GM06990 (cell line): ENCODE measurements around the gene CKM.
"Not testable (repeated sequence)": the region's sequence is repeated elsewhere in the genome, so short reads cannot be mapped to it uniquely, and the experiment has no call there.

Experiments used
- DNase-seq: peaks from one replicate; pipeline ENCODE4 v3.0.0-alpha.2; 2011; ENCODE audit not compliant: insufficient read length; ENCODE audit errors: extremely low read depth
- H3K27me3 ChIP-seq: replicated peaks from 2 replicates; pipeline ENCODE4 v1.6.0; 2011; ENCODE audit warnings: low read length; ENCODE audit not compliant: control insufficient read depth, insufficient read depth
- H3K36me3 ChIP-seq: 2 replicates; pipeline ENCODE4 v1.5.1; 2011; ENCODE audit warnings: low read length; ENCODE audit not compliant: control insufficient read depth, insufficient read depth
- H3K4me3 ChIP-seq: replicated peaks from 2 replicates; pipeline ENCODE4 v1.5.1; 2011; ENCODE audit warnings: low read depth, mild to moderate bottlenecking, control low read depth, low read length
- TF ChIP-seq, protein P1 (sequence below): IDR thresholded peaks from 2 replicates; pipeline ENCODE4 v1.5.1; 2011; ENCODE audit warnings: low read length, control low read depth, mild to moderate bottlenecking, inconsistent platforms; ENCODE audit not compliant: insufficient read depth, poor library complexity, severe bottlenecking

The CKM gene

DNA sequence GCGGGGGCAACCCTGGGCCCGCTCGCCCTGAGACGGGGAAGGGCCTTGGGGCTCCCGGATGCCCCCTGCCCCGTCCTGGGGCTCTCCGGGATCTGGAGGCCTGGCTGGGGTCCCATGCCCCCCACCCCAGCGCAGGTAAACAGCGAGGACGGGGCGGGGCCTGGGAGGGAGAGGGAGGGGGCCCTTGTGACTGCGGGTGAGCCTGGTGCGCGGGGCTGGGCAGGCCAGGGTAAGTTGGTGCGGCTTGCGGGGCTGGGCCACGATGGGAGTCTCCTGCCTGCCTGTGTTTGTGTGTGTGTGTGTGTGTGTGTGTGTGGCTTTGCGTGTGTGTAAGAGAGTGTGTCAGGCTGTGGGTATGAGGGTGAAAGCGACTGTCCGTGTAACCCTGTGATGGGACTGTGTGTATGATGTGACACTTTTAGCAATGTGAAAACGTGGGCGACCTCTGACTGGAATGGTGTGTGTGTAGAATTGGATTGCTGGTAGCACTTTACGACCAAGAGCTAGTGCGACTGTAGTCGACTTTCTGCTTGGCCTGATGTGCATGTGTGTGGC, 18.3 kb upstream of the CKM start:
- no peaks in the 10 kb centered on the region; the same call in 1 of the 2 replicates for H3K27me3 ChIP-seq
- DNase-seq, result no peak
- TF ChIP-seq, protein P1, sequence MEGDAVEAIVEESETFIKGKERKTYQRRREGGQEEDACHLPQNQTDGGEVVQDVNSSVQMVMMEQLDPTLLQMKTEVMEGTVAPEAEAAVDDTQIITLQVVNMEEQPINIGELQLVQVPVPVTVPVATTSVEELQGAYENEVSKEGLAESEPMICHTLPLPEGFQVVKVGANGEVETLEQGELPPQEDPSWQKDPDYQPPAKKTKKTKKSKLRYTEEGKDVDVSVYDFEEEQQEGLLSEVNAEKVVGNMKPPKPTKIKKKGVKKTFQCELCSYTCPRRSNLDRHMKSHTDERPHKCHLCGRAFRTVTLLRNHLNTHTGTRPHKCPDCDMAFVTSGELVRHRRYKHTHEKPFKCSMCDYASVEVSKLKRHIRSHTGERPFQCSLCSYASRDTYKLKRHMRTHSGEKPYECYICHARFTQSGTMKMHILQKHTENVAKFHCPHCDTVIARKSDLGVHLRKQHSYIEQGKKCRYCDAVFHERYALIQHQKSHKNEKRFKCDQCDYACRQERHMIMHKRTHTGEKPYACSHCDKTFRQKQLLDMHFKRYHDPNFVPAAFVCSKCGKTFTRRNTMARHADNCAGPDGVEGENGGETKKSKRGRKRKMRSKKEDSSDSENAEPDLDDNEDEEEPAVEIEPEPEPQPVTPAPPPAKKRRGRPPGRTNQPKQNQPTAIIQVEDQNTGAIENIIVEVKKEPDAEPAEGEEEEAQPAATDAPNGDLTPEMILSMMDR, result no peak
- H3K36me3 ChIP-seq, result no peaks in the 10 kb centered on the region
- H3K4me3 ChIP-seq, result no peak overlapping the region; the same call in 1 of the 2 replicates

DNA sequence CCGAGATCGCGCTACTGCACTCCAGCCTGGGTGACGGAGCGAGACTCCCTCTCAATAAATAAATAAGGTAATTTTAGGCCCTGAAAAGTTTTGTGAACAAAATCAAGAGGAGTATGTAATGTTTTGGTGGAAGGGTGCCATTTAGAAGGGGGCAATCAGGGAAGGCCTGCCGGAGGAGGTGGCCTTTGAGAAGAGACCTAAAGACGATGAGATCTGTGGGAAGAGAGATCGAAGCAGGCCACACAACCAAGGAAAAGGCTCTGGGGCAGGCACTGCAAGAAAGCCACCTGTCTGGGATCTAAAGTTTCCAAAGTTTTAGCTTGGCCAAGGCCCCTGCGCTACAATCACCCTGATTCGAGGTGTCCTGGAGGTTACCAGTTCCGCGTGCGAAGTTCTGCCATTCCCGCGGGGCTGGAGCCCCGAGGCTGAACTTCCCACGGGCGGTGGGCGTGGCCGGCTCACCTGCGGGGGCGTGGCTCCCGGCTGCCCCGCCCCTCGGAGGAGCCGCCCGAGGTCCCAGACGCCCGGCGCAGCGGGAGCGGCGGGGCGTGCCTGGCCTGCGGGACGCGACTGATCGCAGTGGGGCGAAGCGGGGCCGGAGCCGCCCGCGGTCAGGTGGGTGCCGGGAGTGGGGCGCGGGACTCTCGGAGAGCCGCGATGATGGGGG, 17.7 kb upstream of the CKM start, which contains the start of gene KLC3:
KLC3 (plus strand) TSS at position 519 of the 667 bp plus-strand sequence. CDS start 4,792 bp downstream, outside the sequence.
- Histone ChIP-seq H3K27me3 (no peaks in the 10 kb centered on the region; the same call in 1 of the 2 replicates), H3K4me3 (no peak within 1 kb of the TSS; the same call in 1 of the 2 replicates), H3K36me3 (no peaks in the 10 kb centered on the region)
- TF ChIP-seq, protein P1, result no peak
- DNase-seq, result peak; percentile 42

DNA sequence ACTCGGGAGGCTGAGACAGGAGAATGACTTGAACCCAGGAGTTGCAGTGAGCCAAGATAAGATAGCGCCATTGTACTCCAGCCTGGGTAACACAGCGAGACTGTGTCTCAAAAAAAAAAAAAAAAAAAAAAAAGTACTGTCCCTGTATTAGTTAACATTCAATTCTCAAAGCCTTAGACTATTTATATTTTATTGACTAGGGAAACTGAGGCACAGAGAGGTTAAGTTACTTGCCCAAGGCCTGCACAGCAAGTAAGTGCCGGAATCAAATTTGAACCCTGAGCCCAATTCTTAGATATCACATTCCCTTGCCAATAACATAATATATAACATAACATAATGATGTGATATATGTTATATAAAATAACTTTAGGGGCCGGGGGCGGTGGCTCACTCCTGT, 17.0 kb upstream of the CKM start:
- TF ChIP-seq, protein P1, result no peak
- Histone ChIP-seq H3K27me3 (no peaks in the 10 kb centered on the region; the same call in 1 of the 2 replicates), H3K36me3 (no peaks in the 10 kb centered on the region), H3K4me3 (no peak overlapping the region)
- DNase-seq, result no peak

DNA sequence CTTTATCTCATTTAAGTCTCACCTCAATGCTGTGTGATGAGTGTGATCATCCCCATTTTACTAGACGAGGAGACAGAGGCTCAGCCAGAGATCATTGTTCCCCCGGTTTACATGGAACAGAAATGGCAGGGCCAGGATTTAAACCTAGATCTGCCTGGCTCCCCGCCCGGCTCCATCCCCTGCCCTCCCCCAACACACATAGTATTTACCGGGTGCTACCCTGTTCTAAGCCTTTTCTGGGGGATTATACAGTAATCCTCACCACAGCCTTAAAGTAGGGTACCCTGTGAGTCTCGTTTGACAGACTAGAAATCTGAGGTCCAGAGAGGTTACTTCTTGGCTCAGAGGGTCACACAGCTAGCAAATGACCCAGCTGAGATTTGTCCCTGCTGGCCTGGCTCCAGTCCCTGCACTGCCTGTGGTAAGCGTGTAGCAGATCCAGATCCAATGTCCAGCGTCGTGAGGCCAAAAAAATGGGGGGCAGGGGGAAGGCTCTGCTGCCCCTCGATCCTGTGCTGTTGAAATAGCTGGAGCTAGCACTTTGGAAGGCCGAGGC, 14.1 kb upstream of the CKM start:
- no peak for DNase-seq
- TF ChIP-seq, protein P1, result no peak
- no peak overlapping the region for H3K4me3 ChIP-seq
- no peaks in the 10 kb centered on the region for H3K36me3 ChIP-seq
- H3K27me3 ChIP-seq, result no peaks in the 10 kb centered on the region; the same call in 1 of the 2 replicates

DNA sequence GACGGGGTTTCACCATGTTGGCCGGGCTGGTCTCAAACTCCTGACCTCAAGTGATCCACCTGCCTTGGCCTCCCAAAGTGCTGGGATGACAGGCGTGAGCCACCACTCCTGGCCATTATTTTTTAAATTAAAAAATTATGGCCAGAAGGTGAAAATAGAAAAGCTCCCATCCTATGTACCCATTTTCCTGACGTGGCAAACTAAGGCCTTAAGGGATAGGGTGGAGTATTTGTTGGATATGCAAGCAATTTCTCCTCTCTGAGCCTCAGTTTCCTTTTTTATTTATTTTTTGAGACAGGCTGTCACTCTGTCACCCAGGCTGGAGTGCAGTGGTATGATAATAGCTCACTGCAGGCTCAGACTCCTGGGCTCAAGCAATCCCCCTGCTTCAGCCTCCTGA, 12.2 kb upstream of the CKM start:
- H3K4me3 ChIP-seq, DNase-seq, H3K36me3 ChIP-seq, H3K27me3 ChIP-seq: not testable (repeated sequence)

DNA sequence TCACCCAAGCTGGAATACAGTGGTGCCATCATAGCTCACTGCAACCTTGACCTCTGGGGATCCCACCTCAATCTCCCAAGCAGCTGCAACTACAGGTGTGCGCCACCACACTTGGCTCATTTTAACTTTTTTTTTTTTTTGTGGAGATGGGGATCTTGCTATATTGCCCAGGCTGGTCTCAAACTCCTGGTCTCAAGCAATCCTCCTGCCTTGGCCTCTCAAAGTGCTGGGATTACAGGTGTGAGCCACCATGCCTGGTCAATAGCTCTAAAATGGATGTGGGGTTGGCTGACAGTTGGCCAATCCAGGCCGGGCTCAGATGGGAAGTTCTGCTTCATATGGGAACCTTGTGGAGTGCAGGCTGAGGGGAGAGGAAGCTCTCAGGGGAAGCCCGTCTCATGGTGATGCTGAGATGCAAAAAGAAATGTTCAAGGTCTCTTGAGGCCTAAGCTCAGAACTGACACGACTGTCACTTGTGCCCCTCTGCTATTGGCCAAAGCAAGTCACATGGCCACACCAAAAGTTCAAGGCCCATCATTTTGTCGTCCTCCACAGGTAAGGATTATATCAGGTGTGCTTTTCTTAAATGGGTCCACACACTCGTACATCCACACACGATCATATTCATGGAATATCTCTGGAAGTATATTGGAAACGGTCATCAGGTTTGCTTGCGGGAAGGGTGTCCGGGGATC, 11.1 kb upstream of the CKM start:
- H3K36me3 ChIP-seq, result no peaks in the 10 kb centered on the region
- no peak for DNase-seq
- H3K4me3 ChIP-seq, result no peak overlapping the region
- TF ChIP-seq, protein P1, result no peak
- no peaks in the 10 kb centered on the region for H3K27me3 ChIP-seq
